Measurements from ENCODE around the gene KCNQ2. TPM values are rescaled to one million over a fixed set of nuclear protein-coding genes. Genes with fewer than 3 reads are reported as not detected.

The KCNQ2 gene
- total RNA-seq, 1 donor from 2014 or later, result not detected

- no peak for DNase-seq (ENCODE audit: low spot score)
Observed at GRCh38 chr20:63501818-63502670, 29.6 kb upstream of the KCNQ2 start.

GRCh38 chr20:63500902-63501817, 28.7 kb upstream of the KCNQ2 start:
- DNase-seq (ENCODE audit: low spot score), result no peak

- DNase-seq (ENCODE audit: low spot score), result no peak
Observed at GRCh38 chr20:63500151-63500901, 27.9 kb upstream of the KCNQ2 start.

- no peak for DNase-seq (ENCODE audit: low spot score)
Observed at GRCh38 chr20:63499338-63499969, 27.0 kb upstream of the KCNQ2 start.

GRCh38 chr20:63498960-63499337, 26.5 kb upstream of the KCNQ2 start, which contains the start of gene EEF1A2:
Gene EEF1A2 (minus strand): TSS chr20:63499083. CDS start chr20:63497763, 1,320 bp downstream.
- no peak for DNase-seq (ENCODE audit: low spot score)

GRCh38 chr20:63497946-63498935, 25.8 kb upstream of the KCNQ2 start:
- DNase-seq (ENCODE audit: low spot score), result no peak

GRCh38 chr20:63497138-63497945, 24.9 kb upstream of the KCNQ2 start:
- no peak for DNase-seq (ENCODE audit: low spot score)

GRCh38 chr20:63496596-63497120, 24.2 kb upstream of the KCNQ2 start:
- DNase-seq (ENCODE audit: low spot score), result no peak

- peak; percentile 74 for DNase-seq (ENCODE audit: low spot score)
Observed at GRCh38 chr20:63495741-63496595, 23.5 kb upstream of the KCNQ2 start.

- DNase-seq (ENCODE audit: low spot score), result no peak
Observed at GRCh38 chr20:63495167-63495720, 22.8 kb upstream of the KCNQ2 start.

- no peak for DNase-seq (ENCODE audit: low spot score)
Observed at GRCh38 chr20:63494420-63495166, 22.1 kb upstream of the KCNQ2 start.

- DNase-seq (ENCODE audit: low spot score), result no peak
Observed at GRCh38 chr20:63494084-63494419, 21.6 kb upstream of the KCNQ2 start.

GRCh38 chr20:63493563-63494020, 21.1 kb upstream of the KCNQ2 start:
- no peak for DNase-seq (ENCODE audit: low spot score)

- no peak for DNase-seq (ENCODE audit: low spot score)
Observed at GRCh38 chr20:63492982-63493381, 20.5 kb upstream of the KCNQ2 start.

GRCh38 chr20:63492518-63492917, 20.1 kb upstream of the KCNQ2 start:
- no peak for DNase-seq (ENCODE audit: low spot score)

GRCh38 chr20:63491635-63492230, 19.3 kb upstream of the KCNQ2 start:
- DNase-seq (ENCODE audit: low spot score), result no peak

GRCh38 chr20:63491078-63491477, 18.6 kb upstream of the KCNQ2 start:
- no peak for DNase-seq (ENCODE audit: low spot score)
